D721Med (cell line): ENCODE data around the gene DNAJC3.
A peak's percentile ranks its signal among the peaks of the same experiment; 100 is the strongest.

Experiments used
- DNase-seq: peaks from one replicate; pipeline ENCODE4 v3.0.0; 2011; ENCODE audit warnings: low spot score; ENCODE audit not compliant: insufficient read length
- FAIRE-seq: peaks from 2 replicates; lab custom pipeline; 2011; peaks lifted over from hg19 to GRCh38; lab: Jason Lieb, UNC
- CTCF ChIP-seq: IDR thresholded peaks from 2 replicates; pipeline ENCODE4 v1.5.1; 2012; ENCODE audit warnings: mild to moderate bottlenecking, control low read depth; ENCODE audit not compliant: insufficient read depth; ENCODE audit errors: missing control alignments

The DNAJC3 gene, protein sequence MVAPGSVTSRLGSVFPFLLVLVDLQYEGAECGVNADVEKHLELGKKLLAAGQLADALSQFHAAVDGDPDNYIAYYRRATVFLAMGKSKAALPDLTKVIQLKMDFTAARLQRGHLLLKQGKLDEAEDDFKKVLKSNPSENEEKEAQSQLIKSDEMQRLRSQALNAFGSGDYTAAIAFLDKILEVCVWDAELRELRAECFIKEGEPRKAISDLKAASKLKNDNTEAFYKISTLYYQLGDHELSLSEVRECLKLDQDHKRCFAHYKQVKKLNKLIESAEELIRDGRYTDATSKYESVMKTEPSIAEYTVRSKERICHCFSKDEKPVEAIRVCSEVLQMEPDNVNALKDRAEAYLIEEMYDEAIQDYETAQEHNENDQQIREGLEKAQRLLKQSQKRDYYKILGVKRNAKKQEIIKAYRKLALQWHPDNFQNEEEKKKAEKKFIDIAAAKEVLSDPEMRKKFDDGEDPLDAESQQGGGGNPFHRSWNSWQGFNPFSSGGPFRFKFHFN

DNA sequence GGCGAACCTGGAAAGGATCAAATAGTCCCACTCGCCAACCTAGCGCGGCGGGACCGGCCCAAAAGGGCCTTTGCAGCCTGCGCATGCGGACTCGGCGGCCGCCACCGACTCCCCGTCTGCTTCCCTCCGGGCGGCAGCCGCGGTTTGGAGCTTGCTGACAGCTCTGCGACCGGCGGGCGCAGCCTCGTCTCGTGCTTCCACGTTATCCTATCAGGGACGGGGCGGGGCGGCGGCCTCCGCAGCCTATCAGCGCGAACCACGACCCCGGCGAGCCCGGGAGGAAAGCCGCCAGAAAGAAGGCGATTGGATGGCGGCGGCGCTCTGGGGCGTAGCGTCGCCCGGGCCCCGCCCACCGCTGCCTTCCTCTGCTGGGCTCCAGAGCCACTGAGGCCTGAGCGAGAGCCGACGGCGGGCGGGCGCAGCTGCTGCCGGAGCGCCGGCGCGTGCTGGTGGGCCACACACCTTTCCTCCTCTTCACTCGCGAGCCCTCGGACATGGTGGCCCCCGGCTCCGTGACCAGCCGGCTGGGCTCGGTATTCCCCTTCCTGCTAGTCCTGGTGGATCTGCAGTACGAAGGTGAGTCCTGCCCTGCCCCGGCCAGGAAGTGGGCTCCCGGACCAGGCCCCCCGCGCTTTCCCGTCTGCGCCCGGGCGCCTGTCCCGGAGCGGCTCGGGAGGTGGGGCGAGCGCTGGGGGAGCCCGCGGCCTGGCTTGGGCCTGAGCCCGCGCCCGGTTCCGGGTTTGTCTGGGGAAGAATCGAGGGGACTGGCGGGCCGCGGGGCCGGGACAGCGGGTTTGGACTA is at the start of gene DNAJC3:
Gene DNAJC3, plus strand, starts transcription at position 378 of the 802 bp plus-strand sequence. Its CDS starts 117 bp downstream, at position 495.
- DNase-seq (peak; percentile 73), FAIRE-seq (no peak)
- TF ChIP-seq CTCF: no peak

DNA sequence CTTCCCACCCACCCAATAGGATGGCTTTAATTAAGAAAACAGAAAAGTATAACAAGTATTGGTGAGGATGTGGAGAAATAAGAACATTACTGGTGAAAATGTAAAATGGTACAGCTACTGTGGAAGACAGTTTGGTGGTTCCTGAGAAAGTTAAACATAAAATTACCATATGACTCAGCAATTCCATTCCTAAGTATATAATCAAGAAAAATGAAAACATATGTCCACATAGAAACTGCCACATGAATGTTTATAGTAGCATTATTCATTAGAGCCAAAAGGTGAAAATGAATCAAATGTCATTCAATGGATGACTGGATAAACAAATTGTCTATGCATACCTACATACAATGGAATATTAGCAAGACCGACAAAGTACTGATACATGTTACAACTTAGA is 49.3 kb upstream of the DNAJC3 start:
- DNase-seq (no peak), FAIRE-seq (no peak)
- no peak for TF ChIP-seq CTCF

GRCh38 chr13:95628488-95628887 is 48.5 kb upstream of the DNAJC3 start:
- FAIRE-seq: no peak

DNA sequence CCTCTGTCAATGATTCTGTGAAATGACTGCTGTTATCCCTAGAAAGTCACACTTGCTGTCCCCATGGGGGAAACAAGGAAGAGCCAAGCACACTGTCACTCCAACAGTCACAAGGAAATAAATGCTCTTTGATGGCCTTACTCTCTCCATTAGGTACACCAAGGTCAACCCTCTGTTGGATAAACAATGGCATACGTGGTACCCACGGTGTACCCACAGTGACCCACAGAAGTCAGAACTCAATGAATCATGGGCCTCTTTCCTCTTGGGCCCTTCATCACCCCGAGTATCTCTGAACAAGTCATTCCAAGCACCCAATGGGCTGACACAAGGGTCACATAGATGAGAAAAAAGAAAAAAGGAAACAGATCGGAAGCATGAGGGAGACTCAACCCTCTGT is 47.9 kb upstream of the DNAJC3 start:
- no peak for TF ChIP-seq CTCF
- DNase-seq (no peak), FAIRE-seq (no peak)

More at GRCh38 chr13:95628488-95628887, 48.5 kb upstream of the DNAJC3 start:
- no peak for TF ChIP-seq CTCF
- DNase-seq: no peak

DNA sequence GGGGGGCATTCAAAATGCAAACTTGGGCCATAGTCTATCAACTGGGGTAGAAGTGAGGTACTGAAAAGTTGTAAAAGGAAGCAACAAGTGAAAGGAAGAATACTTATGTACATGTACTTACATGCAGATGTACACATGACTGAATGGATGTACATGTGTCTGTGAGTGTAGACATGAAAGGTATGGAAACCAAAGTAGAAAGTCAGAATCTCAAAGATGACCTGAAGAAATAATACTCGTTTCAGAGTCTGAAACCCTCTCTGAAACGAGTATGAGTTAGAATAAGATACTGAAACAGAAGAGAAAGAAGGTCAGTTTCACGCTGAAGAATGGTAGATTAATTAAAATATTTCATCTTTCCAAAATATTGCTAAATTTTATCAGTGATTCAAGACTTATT is 46.3 kb upstream of the DNAJC3 start:
- TF ChIP-seq CTCF: no peak
- FAIRE-seq: no peak
- no peak for DNase-seq

DNA sequence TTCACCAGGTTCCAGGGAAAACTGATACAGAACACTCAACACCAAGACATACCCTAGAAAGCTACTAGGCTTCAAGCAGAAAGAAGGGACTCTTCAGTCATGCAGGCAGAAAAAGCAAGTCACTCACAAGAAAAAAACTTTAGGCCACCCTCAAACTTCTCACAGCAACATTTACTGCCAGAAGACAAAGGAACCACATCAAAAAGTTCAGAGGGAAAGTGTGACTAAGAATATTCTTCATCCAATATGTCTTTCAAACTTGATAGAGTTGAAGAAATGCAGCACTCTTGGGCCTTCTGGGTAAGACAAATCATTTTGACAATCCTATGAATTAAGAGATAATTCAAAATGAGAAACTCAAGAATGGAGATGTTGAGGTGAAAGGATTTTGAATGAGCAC is 40.1 kb upstream of the DNAJC3 start:
- TF ChIP-seq CTCF: no peak
- no peak for FAIRE-seq
- no peak for DNase-seq
